Peyer's patch (tissue), 4 donors: ENCODE data around the gene CDK6. TPM values are rescaled to one million over a fixed set of nuclear protein-coding genes. Genes with fewer than 3 reads are reported as not detected.

Experiments used
- DNase-seq, 3 donors: peaks; one replicate each; pipeline ENCODE4 v3.0.0-alpha.2; 2017 to 2019
- H3K27ac ChIP-seq, 4 donors: fragments of 200-600 bp; sonication (generic); one replicate each; pipeline ENCODE4 v1.5.1; 2016 to 2019
- H3K27me3 ChIP-seq, 2 donors: fragments of 200-600 bp; sonication (generic); one replicate each; pipeline ENCODE4 v1.5.1; 2019
- H3K36me3 ChIP-seq, 3 donors: fragments of 200-600 bp; sonication (generic); one replicate each; pipeline ENCODE4 v1.5.1; 2016 to 2019
- H3K4me1 ChIP-seq, 4 donors: fragments of 200-600 bp; sonication (generic); one replicate each; pipeline ENCODE4 v1.5.1; 2016 to 2019
- H3K4me3 ChIP-seq, 4 donors: fragments of 200-600 bp; sonication (generic); 1 replicate in 3 of 4; 2 replicates in 1 of 4; pipeline ENCODE4 v1.5.1; 2016 to 2019; ENCODE audit warnings: mild to moderate bottlenecking in 1 of 4
- H3K9me3 ChIP-seq, 4 donors: fragments of 200-600 bp; sonication (generic); one replicate each; pipeline ENCODE4 v1.5.1; 2016 to 2019; ENCODE audit warnings: mild to moderate bottlenecking in 1 of 4
- CTCF ChIP-seq, 6 experiments: fragments of 450-650 bp in 4 of 6; fragments of 200-600 bp in 2 of 6; sonication (generic) in 1 of 6; IDR thresholded peaks; one replicate each; pipeline ENCODE4 v1.5.1; 2017 to 2019; ENCODE audit warnings: antibody characterized with exemption in 6 of 6, mild to moderate bottlenecking in 3 of 6, moderate library complexity in 1 of 6
- POLR2A ChIP-seq, 2 donors: fragments of 450-650 bp; IDR thresholded peaks; one replicate each; pipeline ENCODE4 v1.5.1; 2017; ENCODE audit warnings: antibody characterized with exemption in 2 of 2, mild to moderate bottlenecking in 2 of 2, moderate library complexity in 2 of 2
- total RNA-seq, 4 donors: library from RNA; depleted of rRNA; stranded (reverse); fragments of >200 nt; gene quantifications; one replicate each; pipeline ENCODE4 v1.1.0, GENCODE V29; 2016

Gene CDK6
- total RNA-seq, 4 donors from 2014 or later, result 25.6 to 75.1 (median 55.4) TPM

- Histone ChIP-seq H3K4me1 (peaks cover 0 to 37% (median 2%) of the 10 kb centered on the region in 4 donors), H3K36me3 (no peaks in the 10 kb centered on the region), H3K9me3 (no peaks in the 10 kb centered on the region), H3K27me3 (no peaks in the 10 kb centered on the region), H3K27ac (peak overlapping the region in 2 of 4 donors; percentile 40 to 62), H3K4me3 (no peak overlapping the region)
- TF ChIP-seq POLR2A (IDR thresholded peaks at IDR 0.05), result no peak
- TF ChIP-seq CTCF (IDR thresholded peaks at IDR 0.05), result no peak
- DNase-seq, result no peak
These were observed 203.6 kb downstream of the CDK6 start for GRCh38 chr7:92632791-92633190.

- no peak overlapping the region for H3K27ac ChIP-seq
- no peaks in the 10 kb centered on the region for H3K27me3 ChIP-seq
- no peak for DNase-seq
- H3K9me3 ChIP-seq, result no peaks in the 10 kb centered on the region
- H3K4me3 ChIP-seq, result no peak overlapping the region
- H3K36me3 ChIP-seq, result no peaks in the 10 kb centered on the region
- TF ChIP-seq POLR2A (IDR thresholded peaks at IDR 0.05), result no peak
- no peak for TF ChIP-seq CTCF (IDR thresholded peaks at IDR 0.05)
- peaks cover 0 to 37% (median 2%) of the 10 kb centered on the region in 4 donors for H3K4me1 ChIP-seq
These were observed 204.4 kb downstream of the CDK6 start for GRCh38 chr7:92631850-92632487.

GRCh38 chr7:92631067-92631849 is 205.1 kb downstream of the CDK6 start:
- H3K4me1 ChIP-seq, result peaks cover 0 to 35% (median 2%) of the 10 kb centered on the region in 4 donors
- no peak overlapping the region for H3K27ac ChIP-seq
- no peak for TF ChIP-seq POLR2A (IDR thresholded peaks at IDR 0.05)
- TF ChIP-seq CTCF (IDR thresholded peaks at IDR 0.05), result no peak
- no peaks in the 10 kb centered on the region for H3K27me3 ChIP-seq
- no peak overlapping the region for H3K4me3 ChIP-seq
- H3K36me3 ChIP-seq, result no peaks in the 10 kb centered on the region
- no peak for DNase-seq
- H3K9me3 ChIP-seq, result no peaks in the 10 kb centered on the region

- Histone ChIP-seq H3K4me1 (peaks cover 0 to 20% (median 0%) of the 10 kb centered on the region in 4 donors), H3K9me3 (no peaks in the 10 kb centered on the region), H3K36me3 (no peaks in the 10 kb centered on the region), H3K27me3 (no peaks in the 10 kb centered on the region), H3K27ac (no peak overlapping the region), H3K4me3 (no peak overlapping the region)
- no peak for DNase-seq
- TF ChIP-seq CTCF (IDR thresholded peaks at IDR 0.05) (no peak), POLR2A (IDR thresholded peaks at IDR 0.05) (no peak)
These were observed 206.6 kb downstream of the CDK6 start for GRCh38 chr7:92629779-92630178.

- H3K27ac ChIP-seq, result no peak overlapping the region
- no peak for TF ChIP-seq POLR2A (IDR thresholded peaks at IDR 0.05)
- TF ChIP-seq CTCF (IDR thresholded peaks at IDR 0.05), result no peak
- H3K4me1 ChIP-seq, result peaks cover 0 to 3% (median 0%) of the 10 kb centered on the region in 4 donors
- no peaks in the 10 kb centered on the region for H3K9me3 ChIP-seq
- H3K36me3 ChIP-seq, result no peaks in the 10 kb centered on the region
- DNase-seq, result no peak
- no peak overlapping the region for H3K4me3 ChIP-seq
- no peaks in the 10 kb centered on the region for H3K27me3 ChIP-seq
These were observed 208.4 kb downstream of the CDK6 start for GRCh38 chr7:92627956-92628355.
